Fibroblast of the aortic adventitia (primary cell): ENCODE results near the gene TFB2M. TPM values are rescaled to one million over a fixed set of nuclear protein-coding genes. Genes with fewer than 3 reads are reported as not detected.
"Not testable (repeated sequence)": the region's sequence is repeated elsewhere in the genome, so short reads cannot be mapped to it uniquely, and the experiment has no call there.

Experiments
- DNase-seq: peaks from one replicate; pipeline ENCODE4 v3.0.0-alpha.2; 2010; ENCODE audit warnings: low read depth
- H3K4me3 ChIP-seq: 2 replicates; pipeline ENCODE4 v1.5.1; 2011; ENCODE audit warnings: low read depth, mild to moderate bottlenecking, control low read depth, low read length, moderate library complexity
- total RNA-seq: library from RNA; depleted of rRNA; stranded (reverse); fragments of >200 nt; gene quantifications from 2 replicates; pipeline ENCODE4 v1.2.3, GENCODE V29; 2012; ENCODE audit warnings: low replicate concordance
- TF ChIP-seq, protein P1 (sequence below): IDR thresholded peaks from 2 replicates; pipeline ENCODE4 v1.5.1; 2011; ENCODE audit warnings: mild to moderate bottlenecking, low read length, control low read depth, inconsistent platforms; ENCODE audit not compliant: insufficient read depth

Gene TFB2M
- total RNA-seq, 1 donor, result 22.2 TPM

DNA sequence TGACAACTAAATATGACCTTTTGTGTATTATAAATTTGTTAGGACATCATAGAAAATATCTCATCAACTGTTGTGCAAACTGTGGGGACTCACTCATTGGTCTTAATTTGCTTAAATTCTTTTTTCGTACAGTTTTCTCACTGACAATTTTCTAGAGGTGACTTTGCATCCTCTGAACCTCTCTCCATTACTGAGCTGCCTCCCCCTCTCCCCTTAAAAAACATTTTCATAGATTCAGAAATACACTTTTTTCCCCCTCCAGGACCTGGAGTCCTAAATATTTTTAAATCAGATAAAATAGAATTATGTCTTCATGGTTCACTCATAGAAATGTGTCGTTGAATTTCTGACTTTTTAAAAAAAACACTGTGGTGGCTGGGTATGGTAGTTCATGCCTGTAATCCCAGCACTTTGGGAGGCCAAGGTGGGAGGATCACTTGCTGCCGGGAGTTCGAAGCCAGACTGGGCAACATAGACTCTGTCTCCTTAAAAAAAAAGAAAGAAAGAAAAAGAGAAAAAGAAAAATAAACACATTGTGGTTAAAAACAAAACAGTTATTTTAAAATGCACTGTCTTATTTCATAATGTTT is 1.7 kb upstream of the TFB2M start:
- TF ChIP-seq, protein P1, sequence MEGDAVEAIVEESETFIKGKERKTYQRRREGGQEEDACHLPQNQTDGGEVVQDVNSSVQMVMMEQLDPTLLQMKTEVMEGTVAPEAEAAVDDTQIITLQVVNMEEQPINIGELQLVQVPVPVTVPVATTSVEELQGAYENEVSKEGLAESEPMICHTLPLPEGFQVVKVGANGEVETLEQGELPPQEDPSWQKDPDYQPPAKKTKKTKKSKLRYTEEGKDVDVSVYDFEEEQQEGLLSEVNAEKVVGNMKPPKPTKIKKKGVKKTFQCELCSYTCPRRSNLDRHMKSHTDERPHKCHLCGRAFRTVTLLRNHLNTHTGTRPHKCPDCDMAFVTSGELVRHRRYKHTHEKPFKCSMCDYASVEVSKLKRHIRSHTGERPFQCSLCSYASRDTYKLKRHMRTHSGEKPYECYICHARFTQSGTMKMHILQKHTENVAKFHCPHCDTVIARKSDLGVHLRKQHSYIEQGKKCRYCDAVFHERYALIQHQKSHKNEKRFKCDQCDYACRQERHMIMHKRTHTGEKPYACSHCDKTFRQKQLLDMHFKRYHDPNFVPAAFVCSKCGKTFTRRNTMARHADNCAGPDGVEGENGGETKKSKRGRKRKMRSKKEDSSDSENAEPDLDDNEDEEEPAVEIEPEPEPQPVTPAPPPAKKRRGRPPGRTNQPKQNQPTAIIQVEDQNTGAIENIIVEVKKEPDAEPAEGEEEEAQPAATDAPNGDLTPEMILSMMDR, result no peak
- no peak for DNase-seq
- H3K4me3 ChIP-seq, result peak overlapping the region; percentile 97

DNA sequence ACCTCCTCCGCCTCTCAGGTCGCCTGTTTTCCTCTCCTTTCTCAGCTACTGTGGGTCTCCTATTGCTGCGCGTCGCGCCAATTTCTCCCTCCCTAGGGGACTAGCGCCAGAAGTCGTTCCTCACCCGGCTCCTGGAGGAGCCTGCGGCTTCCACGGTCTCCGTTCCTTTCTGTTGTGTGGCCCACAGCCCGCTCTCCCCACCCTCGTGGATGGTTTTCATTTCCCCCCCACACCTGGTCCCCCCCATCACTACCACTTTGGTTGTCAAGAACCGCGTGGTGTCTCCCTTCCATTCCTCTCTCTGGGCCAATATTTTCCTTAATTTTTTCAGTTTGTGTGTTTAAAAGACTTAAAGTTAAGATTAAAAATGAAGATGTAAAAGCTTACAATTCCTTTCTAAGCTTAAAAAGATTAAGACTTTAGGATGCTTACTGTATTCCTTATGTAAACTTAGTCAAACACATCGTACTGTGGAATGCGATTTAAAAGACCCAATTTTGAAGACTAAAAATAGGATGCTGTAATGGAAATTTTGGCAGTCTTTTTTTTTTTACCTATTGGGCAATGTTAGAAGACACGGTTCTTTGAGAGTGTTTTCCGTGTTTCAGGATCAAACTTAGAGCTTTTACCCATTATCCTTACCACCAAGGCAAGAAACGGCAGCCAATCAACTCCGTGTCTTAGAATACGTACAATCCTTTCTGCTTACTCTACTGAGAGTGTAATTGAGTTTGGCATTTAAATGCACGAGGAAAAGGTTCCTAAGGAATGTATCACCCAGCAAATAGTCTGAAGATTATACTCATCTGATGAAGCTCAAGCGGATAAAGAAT is 968 bp upstream of the TFB2M start:
- DNase-seq, result peak; percentile 87
- TF ChIP-seq, protein P1, result no peak
- H3K4me3 ChIP-seq, result peak overlapping the region; percentile 97

DNA sequence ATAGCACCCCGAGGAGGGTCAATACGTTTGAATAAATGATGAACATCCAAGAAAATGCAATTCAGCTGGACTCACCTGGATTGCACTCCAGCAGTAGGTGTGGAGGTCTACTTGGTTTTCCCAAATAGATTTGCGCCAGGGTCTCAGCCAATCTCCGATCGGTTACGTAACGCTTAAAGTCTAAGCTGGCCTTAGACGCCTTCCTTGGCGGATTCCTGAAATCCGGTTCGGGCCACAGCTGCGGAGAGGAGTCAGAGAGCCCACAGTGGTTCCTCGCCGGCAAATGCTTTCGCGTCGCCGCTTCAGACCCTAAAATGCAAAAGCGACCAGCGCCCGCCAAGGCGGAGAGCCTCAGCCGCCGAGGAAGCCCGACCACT is 322 bp downstream of the TFB2M start:
- TF ChIP-seq, protein P1, result no peak
- DNase-seq, result peak; percentile 65
- peak overlapping the region; percentile 98 for H3K4me3 ChIP-seq

DNA sequence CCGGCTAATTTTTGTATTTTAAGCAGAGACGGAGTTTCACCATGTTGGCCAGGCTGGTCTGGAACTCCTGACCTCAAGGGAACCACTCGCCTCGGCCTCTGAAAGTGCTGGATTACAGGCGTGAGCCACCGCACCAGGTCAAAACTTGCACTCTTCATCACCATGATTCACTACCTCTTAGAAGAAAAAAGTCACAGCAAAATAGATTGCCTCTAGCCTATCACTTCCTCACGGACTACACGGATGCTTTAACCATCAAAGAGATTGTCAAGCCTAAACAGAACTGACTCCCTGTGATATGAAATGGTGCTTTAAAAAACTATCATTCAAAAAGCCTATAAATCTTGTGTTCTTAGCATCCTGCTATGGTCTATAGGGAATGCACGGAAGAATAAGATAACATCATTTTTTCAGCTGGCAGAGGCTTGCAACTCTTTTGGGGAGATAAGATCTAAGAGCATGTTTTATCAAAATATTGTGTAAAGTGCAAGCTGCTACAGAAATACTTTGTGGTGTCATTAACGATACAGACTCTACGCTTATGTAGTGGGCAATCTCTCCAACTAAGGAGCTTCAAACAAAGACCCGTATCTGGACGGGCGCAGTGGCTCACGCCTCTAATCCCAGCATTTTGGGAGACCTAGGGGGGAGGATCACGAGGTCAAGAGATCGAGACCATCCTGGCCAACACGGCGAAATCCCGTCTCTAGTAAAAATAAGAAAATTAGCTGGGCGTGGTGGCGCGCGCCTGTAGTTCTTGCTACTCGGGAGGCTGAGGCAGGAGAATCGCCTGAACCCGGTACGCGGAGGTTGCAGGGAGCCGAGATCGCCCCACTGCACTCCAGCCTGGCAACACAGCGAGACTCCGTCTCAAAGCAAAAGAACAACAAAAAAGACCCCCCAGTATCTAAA is 966 bp downstream of the TFB2M start:
- DNase-seq, result no peak
- H3K4me3 ChIP-seq, result peak overlapping the region; percentile 98
- TF ChIP-seq, protein P1, result no peak

DNA sequence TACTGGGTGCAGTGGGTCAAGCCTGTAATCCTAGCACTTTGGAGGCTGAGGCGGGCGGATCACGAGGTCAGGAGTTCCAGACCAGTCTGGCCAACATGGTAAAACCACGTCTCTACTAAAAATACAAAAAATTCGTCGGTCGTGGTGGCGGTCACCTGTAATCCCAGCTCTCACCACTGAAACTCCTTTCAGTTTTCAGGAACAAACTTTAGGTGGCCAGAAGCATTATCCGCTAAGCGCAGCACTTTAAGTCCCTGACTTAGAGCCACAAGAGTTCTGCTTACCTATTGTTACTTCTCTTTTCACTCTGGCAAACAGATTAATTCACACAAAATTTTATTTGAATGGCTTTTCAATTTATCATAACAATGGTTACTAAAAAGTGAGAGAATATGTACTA is 5.2 kb downstream of the TFB2M start:
- TF ChIP-seq, protein P1, result peak; percentile 6
- H3K4me3 ChIP-seq, DNase-seq: not testable (repeated sequence)

DNA sequence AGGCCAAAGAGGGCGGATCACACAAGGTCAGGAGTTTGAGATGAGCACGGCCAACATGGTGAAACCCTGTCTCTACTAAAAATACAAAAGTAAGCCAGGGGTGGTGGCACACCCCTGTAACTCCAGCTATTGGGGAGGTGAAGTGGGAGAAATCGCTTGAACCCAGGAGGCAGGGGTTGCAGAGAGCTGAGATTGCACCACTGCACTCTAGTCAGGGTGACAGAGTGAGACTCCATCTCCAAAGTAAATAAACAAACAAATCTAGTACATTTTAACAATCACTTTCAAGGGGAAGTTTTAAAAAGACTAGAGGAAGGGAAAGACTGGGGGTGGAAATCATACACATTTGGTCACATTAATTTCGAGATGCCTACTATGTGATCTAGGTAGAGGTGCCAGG is 6.8 kb downstream of the TFB2M start:
- DNase-seq, result no peak
- TF ChIP-seq, protein P1, result no peak

More for the DNA sequence above, 6.8 kb downstream of the TFB2M start:
- H3K4me3 ChIP-seq, result no peak overlapping the region
